Cardiac septum (tissue), 1 donor: ENCODE results near the gene CNNM4. TPM values are rescaled to one million over a fixed set of nuclear protein-coding genes. Genes with fewer than 3 reads are reported as not detected.
A peak's percentile ranks its signal among the peaks of the same experiment; 100 is the strongest.

Source experiments
- DNase-seq: peaks from one replicate; pipeline ENCODE4 v3.0.0-alpha.2; 2020; ENCODE audit warnings: low spot score
- intact Hi-C: fragments of 100-400 bp; cut with DNase I; formaldehyde crosslinking; loops from one replicate; pipeline ENCODE4 v1.14.0; 2022
- microRNA-seq: library from miRNA; unstranded; fragments of <30 nt; microRNA quantifications from one replicate; pipeline ENCODE4 v1.2.0, GENCODE V29; 2020
- total RNA-seq: library from RNA; stranded (reverse); fragmentation: NEBNext Ultra II Directional; extraction: Animal tissue kit (Norgen Biotek cat#: 25700); gene quantifications from one replicate; pipeline ENCODE4 v1.2.1, GENCODE V29; 2021
- donor health status: DM: no; HTN: no; CAD: no.

The CNNM4 gene
- total RNA-seq, 1 donor from 2014 or later, result 36.8 TPM

DNA sequence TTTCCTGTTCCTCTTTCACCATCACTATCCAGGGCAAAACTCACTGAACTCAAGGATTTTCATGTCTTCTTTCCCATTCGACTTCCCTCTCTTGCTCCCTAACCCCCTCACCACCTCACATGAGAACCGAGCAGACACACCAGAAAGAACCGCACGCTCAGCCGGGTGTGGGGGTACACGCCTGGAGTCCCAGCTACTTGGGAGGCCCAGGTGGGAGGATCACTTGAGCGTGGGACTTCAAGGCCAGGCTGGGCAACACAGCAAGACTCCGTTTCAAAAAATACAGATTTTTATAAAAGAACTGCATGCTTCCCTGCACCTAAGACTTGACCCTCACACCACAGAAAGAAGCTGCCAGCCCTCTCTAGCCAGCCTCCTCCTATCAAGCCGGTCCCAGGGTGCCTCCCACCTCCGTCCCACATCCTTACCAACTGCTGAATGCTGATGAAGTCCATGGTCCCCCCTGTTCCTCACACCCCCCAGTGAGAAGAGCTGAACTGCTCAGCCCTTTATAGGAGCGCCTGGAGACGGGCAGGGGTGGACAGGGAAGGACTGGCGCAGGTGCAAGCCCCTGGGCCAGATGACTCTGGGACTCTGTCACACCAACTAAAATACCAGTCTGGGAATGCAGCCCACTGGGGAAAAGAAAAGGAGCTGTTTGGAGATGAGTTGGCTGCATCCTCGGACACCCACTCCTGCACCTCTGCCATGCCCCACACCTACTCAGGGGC, 83.0 kb downstream of the CNNM4 start, which contains the start of gene ANKRD23:
ANKRD23 (minus strand) TSS at position 484 of the 731 bp plus-strand sequence; CDS start at position 455, 29 bp downstream.
- intact Hi-C loops, result no loop called here

GRCh38 chr2:96844405-96844808, 83.7 kb downstream of the CNNM4 start:
- DNase-seq, result no peak
- intact Hi-C loops, result no loop called here

More for the DNA sequence above, 83.0 kb downstream of the CNNM4 start, which contains the start of gene ANKRD23:
- no peak for DNase-seq

GRCh38 chr2:96846825-96847224, 86.1 kb downstream of the CNNM4 start:
- DNase-seq, result no peak
- intact Hi-C loops, result no loop called here

DNA sequence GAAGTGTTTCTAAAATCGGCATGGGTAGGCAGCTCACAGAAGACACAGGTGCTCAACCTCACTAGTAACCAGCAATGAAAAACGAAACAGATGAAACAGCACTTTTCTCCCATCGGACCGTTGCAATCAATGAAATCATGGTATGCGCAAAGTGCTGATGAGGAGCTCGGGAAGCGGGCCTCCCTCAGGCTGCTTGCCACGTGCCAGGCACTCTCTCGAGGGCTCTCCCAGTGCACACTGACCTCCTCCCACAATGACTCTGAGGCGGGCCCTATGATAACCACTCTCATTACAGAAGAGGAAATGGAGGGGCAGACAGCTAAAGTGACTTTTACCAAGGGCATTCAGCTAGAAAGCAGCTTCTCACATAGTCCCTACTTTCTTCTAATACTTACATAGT, 86.9 kb downstream of the CNNM4 start:
- intact Hi-C loops, result no loop called here
- DNase-seq, result no peak

GRCh38 chr2:96848264-96848663, 87.6 kb downstream of the CNNM4 start:
- intact Hi-C loops, result no loop called here
- DNase-seq, result no peak

- DNase-seq, result no peak
- intact Hi-C loops, result no loop called here
These were observed 92.0 kb downstream of the CNNM4 start for GRCh38 chr2:96852667-96853066.

- intact Hi-C loops, result no loop called here
- no peak for DNase-seq
These were observed 92.6 kb downstream of the CNNM4 start for GRCh38 chr2:96853321-96853720.

- DNase-seq, result no peak
- intact Hi-C loops, result loop anchor here (2.0 to 5.0 kb wide), 2 partner anchors 38 to 95 kb away; partner anchors contain the start of gene CNNM4
These were observed 96.3 kb downstream of the CNNM4 start for GRCh38 chr2:96856776-96857666.

- DNase-seq, result peak; percentile 99
- intact Hi-C loops, result loop anchor here (1.0 to 5.0 kb wide), 5 partner anchors 39 to 102 kb away; partner anchors contain the start of gene CNNM4
These were observed 97.1 kb downstream of the CNNM4 start, which contains the start of gene ANKRD39 for GRCh38 chr2:96857667-96858372. Gene ANKRD39, minus strand, starts transcription at chr2:96858016. Its CDS starts 29 bp downstream, at chr2:96857987.

GRCh38 chr2:96859099-96859649, 98.5 kb downstream of the CNNM4 start:
- DNase-seq, result no peak
- intact Hi-C loops, result loop anchor here (5.0 kb wide), 1 partner anchor 97 kb away; the partner anchor contains the start of gene CNNM4

DNA sequence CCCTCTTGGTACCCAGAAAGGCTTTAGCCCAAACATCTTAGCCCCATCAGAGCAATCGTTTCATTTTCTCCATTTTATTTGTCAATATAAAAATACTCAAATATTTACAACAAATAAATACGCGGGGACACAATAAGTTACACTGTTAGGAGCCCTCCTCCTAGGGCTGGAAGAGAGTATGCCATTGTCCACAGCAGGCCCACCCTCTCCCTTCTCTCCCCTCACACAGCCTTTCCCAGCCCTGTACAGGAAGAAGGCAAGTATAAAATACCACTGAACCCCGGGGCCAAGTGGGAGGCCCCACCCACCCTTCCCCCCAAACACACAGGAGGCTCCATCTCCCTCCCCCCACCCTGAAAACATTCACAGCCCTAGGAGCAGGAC, 99.0 kb downstream of the CNNM4 start:
- DNase-seq, result no peak

DNA sequence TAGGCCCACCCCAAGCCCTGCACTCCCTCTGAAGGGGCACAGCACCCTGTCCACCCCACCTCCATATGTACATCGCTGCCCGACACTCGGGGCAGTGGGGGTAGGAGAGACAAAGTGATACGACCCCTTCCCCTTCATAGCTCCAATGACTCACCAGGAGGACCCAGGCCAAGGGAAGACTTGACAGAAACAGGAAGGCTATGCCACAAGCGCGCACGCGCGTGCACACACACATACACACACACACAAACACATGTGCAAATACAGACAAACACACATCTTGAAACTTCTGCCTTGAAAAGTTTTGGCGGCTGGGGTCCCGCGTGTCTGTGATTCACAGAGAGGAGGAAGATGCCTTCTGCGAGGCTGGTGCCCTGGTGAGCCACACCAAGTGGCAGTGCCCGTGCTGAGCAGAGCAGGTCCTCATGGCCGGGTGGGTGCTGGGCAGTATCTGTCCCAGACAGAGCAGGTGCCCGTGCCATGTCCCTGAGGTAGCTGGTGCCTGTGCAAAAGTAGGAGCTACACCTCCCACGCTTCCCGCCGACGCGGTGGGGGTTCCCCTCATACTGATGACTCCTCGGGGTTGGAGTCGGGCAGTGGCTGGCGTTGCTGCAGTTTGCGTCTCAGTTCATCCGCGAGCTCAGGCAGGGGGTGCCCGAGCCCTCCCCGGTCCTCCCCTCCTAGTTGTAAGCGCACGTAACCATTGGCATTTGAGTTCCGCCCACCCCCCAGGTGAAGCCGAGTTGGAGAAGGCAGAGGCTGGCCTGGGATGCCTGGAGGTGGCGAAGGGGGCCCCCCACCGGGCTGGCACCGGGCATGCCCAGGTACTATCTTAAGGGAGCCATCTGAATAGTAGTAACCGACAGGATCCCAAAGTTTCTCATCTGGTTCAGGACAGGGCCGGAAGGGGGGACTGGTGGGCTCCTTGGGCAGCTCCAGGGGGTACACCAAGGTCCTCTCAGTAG, 99.6 kb downstream of the CNNM4 start:
- DNase-seq, result no peak
- intact Hi-C loops, result no loop called here

More for the DNA sequence above, 99.0 kb downstream of the CNNM4 start:
- intact Hi-C loops, result loop anchor here (5.0 kb wide), 1 partner anchor 97 kb away; the partner anchor contains the start of gene CNNM4

GRCh38 chr2:96861074-96861473, 100.4 kb downstream of the CNNM4 start:
- no peak for DNase-seq
- intact Hi-C loops, result no loop called here

Small RNA genes lying within 50 kb of the gene (microRNA-seq; reads per million reads assigned to microRNA genes)
- gene MIR3127, result 1.3 reads per million

Other genes starting within 250 kb of the CNNM4 start
- 79.4 TPM for gene ARID5A, start 224.2 kb upstream of the CNNM4 start, total RNA-seq
- 35.3 TPM for gene KANSL3, start 122.6 kb upstream of the CNNM4 start, total RNA-seq
- gene FER1L5, start 118.1 kb upstream of the CNNM4 start, total RNA-seq, result 0.08 TPM
- 17.0 TPM for gene LMAN2L, start 20.8 kb upstream of the CNNM4 start, total RNA-seq
- gene CNNM3, start 55.4 kb downstream of the CNNM4 start, total RNA-seq, result 10.7 TPM
- gene ANKRD23, start 83.1 kb downstream of the CNNM4 start, total RNA-seq, result 10.6 TPM
- gene ANKRD39, start 97.1 kb downstream of the CNNM4 start, total RNA-seq, result 15.2 TPM
- 25.6 TPM for gene SEMA4C, start 109.2 kb downstream of the CNNM4 start, total RNA-seq
- 0.57 TPM for gene FAM178B, start 225.7 kb downstream of the CNNM4 start, total RNA-seq